GM18870 (cell line): Measurements from ENCODE around the gene LMBRD1.
"Not testable (repeated sequence)": the region's sequence is repeated elsewhere in the genome, so short reads cannot be mapped to it uniquely, and the experiment has no call there.

Experiments used
- ATAC-seq: cut with Tn5 transposase; IDR thresholded peaks from one replicate; pipeline ENCODE4 v1.9.1; 2021; ENCODE audit warnings: moderate library complexity; ENCODE audit not compliant: unreplicated experiment

The LMBRD1 gene

DNA sequence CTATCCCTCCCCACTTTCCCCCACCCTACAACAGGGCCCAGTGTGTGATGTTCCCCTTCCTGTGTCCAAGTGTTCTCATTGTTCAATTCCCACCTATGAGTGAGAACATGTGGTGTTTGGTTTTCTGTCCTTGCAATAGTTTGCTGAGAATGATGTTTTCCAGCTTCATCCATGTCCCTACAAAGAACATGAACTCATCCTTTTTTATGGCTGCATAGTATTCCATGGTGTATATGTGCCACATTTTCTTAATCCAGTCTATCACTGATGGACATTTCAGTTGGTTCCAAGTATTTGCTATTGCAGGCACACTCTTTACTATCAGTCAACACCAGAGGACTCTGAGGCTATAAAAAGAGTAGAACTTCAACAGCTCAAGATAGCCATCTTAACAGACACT is 2.0 kb upstream of the LMBRD1 start:
- ATAC-seq: not testable (repeated sequence)

- ATAC-seq: peak; percentile 34
Measured at GRCh38 chr6:69796073-69796641, 653 bp downstream of the LMBRD1 start.

DNA sequence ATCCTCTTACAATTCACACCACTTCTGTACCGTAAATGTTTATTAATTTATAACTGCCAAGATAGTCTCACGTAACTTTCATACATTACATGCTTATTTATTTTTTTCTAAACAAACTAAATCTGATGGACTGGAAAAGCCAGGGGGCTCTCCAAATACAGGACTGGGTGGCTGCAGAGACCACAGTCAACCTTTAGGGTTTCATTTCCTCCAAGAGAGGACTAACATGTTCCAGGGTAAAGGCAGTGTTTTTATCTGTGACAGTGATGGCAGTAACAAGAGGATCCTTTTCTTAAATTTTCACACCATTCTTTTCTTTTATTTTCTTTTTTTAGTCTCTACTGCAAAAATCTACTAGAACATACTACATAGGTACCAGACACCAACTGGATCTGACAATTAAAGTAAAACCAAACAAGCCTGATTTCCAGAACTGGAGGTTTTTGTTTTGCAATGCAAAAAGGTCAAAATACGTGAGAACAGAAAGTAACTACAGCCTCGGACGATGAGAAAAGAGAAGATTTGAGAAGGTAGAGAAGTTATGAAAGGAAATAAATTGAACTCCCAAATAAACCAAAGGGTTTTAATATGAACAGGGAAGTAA is 1.2 kb downstream of the LMBRD1 start:
- peak; percentile 34 for ATAC-seq

DNA sequence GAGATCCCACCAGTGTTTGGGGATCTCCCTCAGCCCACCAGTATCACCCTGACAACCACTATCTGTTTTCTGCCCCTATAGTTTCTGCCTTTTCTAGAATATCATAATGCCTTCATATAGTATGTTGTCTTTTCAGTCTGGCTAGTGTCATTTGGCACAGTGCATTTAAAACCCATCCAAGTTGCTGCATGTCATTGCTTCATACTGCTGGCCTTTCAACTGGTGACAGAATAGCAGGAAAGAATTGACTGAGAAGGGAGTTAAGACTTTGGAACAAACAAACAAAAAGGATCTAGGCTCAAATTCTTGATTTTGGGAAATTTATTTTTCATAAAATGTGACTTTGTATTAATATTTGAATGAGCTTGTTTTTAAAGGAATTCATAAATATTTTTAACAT is 4.5 kb downstream of the LMBRD1 start:
- ATAC-seq: no peak

GRCh38 chr6:69791065-69791471 is 5.7 kb downstream of the LMBRD1 start:
- ATAC-seq: peak; percentile 39

- peak; percentile 17 for ATAC-seq
Measured at GRCh38 chr6:69790629-69791028, 6.2 kb downstream of the LMBRD1 start.

DNA sequence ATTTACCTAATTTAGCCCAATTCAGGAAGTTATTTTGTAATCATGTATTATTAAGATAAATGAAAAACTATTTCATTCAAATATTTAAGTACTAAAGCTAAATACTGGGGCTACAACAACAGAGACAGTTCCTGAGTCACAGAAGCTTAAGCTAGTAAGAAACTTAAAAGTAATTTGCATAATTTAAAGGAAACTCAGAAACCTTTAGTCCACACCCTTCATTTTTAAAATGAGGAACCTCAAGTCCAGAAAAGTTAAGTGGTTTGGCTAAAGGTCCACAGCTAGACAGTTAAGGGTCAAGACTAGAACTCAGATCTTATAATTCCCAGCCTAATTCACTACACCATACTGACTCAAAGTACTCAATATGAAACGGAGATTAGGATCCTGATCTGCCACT is 7.2 kb downstream of the LMBRD1 start:
- peak; percentile 33 for ATAC-seq

GRCh38 chr6:69787436-69787835 is 9.4 kb downstream of the LMBRD1 start:
- not testable (repeated sequence) for ATAC-seq

DNA sequence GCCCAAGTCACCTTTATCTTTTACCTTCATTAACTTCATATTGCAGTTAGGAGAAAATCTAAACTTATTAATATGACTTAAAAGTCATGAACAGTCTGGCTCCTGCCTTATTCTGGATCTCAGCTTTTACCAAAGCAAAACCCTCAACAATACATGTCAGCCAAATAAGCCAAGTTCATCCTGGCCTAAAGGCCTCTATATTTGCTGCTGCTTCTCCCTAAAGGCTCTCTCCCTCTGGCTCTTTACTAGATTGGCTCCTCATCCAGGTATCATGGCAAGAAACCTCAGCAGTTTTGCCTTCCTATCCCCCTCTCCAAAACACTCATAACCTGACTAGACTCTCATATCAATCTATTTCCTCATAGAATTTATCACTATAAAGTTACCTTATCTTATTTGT is 11.1 kb downstream of the LMBRD1 start:
- ATAC-seq: no peak

GRCh38 chr6:69784595-69785377 is 12.0 kb downstream of the LMBRD1 start:
- ATAC-seq: peak; percentile 64

DNA sequence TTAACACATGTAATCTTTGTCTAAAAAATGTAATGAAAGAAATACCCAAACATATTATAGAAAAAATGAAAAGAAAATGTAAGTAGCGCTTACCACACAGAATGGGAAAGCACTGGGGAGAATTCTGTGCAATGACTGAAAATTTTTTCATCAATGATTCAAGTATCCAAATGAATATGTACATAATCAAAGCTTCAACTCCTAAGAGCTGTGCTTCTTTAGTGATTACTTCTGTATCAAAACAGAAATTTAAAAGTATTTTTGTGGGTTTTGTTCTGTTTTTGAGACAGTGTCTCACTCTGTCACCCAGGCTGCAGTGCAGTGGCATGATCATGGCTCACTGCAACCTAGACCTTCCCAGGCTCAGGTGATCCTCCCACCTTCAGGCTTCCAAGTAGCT is 13.7 kb downstream of the LMBRD1 start:
- no peak for ATAC-seq

DNA sequence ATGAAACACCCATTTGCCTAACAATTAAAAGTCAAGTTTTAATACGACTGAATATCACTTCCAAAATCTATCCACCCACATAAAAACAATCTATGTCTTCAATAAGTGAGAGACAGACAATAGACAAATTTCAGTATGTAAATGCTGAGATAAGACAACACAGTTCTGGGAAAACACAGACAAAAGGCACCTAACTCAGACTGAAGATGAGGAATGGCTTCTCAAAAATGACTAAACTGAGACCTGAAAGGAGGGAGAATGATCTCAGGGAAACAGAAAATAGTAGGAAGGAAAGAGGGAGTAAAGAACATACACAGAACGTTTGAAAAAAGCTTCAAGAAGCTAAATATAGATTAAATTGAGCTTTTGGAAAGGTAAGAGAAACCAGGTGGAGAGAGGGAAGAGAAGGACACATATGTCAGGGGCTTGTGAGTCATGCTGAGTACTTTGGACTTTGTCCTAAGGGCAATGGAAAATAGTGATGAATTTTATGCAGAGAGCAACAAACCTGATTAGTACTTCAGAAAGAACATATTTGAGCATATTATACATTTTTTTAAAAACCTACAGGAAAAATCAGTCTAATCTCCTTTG is 16.1 kb downstream of the LMBRD1 start:
- ATAC-seq: no peak

GRCh38 chr6:69775941-69776340 is 20.9 kb downstream of the LMBRD1 start:
- ATAC-seq: no peak

DNA sequence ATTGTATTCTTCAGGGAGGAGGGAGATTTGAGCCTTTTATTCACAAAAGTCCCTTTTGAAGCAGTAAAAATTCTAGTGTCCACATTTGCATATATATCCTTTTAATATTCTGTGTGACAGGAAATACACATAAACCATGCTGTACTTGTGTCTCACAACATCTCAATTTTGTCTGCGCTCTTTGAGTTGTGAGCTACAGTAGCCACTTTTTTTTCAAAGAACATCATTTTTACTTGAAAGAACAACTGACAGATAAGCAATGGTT is 21.3 kb downstream of the LMBRD1 start:
- ATAC-seq: no peak

GRCh38 chr6:69774740-69775584 is 21.8 kb downstream of the LMBRD1 start:
- no peak for ATAC-seq

GRCh38 chr6:69771158-69771906 is 25.5 kb downstream of the LMBRD1 start:
- no peak for ATAC-seq

GRCh38 chr6:69768664-69769063 is 28.1 kb downstream of the LMBRD1 start:
- no peak for ATAC-seq

DNA sequence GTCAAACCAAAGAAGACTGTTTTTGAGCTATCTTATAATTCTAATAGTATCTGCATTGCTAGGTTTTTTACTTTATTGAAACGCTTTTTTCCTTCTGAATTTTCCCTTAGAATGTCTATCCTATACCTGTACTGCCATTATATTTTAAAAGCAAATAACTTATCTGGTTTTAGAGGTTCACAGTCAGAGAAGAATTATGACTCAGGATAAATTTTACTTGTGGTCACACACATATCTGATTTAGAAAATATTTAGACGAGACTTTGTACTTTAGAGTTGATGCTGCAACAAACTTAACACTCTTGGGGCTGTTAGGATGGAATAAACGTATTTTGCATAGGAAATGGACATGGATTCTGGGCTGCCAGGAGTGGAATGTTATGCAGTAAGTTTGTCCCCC is 33.0 kb downstream of the LMBRD1 start:
- ATAC-seq: no peak

- no peak for ATAC-seq
Measured at GRCh38 chr6:69761853-69762252, 35.0 kb downstream of the LMBRD1 start.

DNA sequence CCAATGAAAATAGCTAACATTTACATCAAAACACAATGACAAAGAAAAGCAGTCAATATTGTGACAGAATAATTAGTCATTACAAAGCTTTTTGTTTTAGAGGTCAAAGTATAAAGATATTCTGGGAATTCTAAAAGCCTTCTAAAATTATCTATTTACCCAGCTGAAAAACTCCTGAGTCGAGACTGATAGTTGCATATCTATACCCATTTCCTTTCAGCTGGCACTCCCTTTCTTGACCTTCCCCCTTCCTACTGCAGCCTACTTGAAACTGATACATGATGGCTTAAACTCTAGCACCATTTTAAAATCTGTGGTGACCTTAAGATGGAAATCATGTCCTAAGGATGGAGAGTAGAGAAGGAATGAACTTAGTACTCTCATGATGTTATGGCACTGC is 38.6 kb downstream of the LMBRD1 start:
- peak; percentile 38 for ATAC-seq

DNA sequence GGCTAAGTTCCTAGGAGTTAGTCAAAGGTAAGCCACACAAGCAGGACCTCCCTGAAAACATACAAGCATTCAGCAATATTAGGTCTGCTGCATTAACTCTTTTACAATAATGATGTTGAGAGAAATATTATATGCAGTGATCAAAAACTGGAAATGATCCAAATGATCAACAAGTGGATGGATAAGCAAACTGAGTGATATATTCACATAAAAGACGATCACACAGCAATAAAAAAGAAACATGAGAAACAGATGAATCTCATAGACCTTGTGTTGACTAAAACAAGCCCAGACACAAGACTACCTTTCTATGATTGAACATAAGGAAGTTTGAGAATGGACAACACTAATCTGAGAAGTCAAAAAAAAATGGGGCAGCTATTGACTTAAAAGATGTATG is 39.9 kb downstream of the LMBRD1 start:
- no peak for ATAC-seq
